ENCODE measurements around the gene PBLD.
"Not testable (repeated sequence)": the region's sequence is repeated elsewhere in the genome, so short reads cannot be mapped to it uniquely, and the experiment has no call there.

The PBLD gene

GRCh38 chr10:68247931-68248330 is 84.8 kb downstream of the PBLD start:
- no peak overlapping the region for H3K4me3 ChIP-seq (ENCODE audit: low read depth, low read length)
- TF ChIP-seq, protein P1, sequence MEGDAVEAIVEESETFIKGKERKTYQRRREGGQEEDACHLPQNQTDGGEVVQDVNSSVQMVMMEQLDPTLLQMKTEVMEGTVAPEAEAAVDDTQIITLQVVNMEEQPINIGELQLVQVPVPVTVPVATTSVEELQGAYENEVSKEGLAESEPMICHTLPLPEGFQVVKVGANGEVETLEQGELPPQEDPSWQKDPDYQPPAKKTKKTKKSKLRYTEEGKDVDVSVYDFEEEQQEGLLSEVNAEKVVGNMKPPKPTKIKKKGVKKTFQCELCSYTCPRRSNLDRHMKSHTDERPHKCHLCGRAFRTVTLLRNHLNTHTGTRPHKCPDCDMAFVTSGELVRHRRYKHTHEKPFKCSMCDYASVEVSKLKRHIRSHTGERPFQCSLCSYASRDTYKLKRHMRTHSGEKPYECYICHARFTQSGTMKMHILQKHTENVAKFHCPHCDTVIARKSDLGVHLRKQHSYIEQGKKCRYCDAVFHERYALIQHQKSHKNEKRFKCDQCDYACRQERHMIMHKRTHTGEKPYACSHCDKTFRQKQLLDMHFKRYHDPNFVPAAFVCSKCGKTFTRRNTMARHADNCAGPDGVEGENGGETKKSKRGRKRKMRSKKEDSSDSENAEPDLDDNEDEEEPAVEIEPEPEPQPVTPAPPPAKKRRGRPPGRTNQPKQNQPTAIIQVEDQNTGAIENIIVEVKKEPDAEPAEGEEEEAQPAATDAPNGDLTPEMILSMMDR (IDR thresholded peaks at IDR 0.05; ENCODE audit: borderline replicate concordance, insufficient read depth, low read depth, low read length), result no peak

GRCh38 chr10:68246397-68246796 is 86.3 kb downstream of the PBLD start:
- H3K4me3 ChIP-seq (ENCODE audit: low read depth, low read length), result not testable (repeated sequence)

DNA sequence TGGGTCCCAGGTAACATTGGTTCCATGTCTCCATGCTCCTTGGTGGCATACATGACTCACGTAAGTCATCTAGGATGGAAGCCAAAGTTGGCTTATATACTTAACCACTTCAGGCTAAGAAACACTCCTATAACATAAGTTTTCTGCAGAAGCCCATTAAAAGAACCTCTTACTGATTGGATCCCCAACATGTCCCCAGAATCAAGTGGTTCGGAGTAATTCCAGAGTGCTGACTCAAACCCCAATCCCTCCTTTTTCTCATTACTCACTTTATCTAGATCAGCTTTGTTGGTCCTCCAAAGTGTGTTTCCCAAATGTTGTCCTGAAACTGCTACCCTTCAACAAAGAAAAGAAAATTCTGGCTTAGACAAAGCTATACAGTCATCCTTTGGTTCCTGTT is 90.7 kb downstream of the PBLD start:
- TF ChIP-seq, protein P1 (IDR thresholded peaks at IDR 0.05; ENCODE audit: borderline replicate concordance, insufficient read depth, low read depth, low read length), result no peak
- no peak overlapping the region for H3K4me3 ChIP-seq (ENCODE audit: low read depth, low read length)

DNA sequence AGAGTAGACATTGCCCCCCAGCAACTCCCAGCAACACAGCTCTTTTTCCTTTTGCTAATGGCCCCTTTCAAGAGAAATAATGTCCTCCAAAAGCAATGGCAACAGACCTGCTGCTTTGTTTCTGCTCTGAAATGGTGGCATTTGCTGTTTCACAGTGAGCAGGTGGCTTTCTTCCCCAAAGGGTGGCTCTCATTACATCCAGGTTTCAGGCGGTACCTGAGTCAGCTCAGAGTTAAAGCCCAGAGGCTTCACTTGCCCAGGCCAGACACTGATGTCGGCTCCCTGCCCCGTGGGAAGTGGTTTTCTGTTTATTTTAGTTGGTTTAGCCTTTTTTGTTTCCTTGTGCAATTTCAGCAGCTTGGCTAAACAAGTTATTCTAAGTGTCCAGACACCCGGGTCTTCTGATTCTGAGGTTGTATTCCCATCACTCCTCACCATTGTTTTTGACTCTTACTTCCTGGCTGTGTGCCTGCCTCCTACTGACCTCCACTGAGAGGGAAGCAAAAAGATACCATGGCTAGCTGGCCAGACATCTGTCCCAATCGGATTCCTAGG is 93.1 kb downstream of the PBLD start:
- H3K4me3 ChIP-seq (ENCODE audit: low read depth, low read length), result no peak overlapping the region
- TF ChIP-seq, protein P1 (IDR thresholded peaks at IDR 0.05; ENCODE audit: borderline replicate concordance, insufficient read depth, low read depth, low read length), result no peak

- TF ChIP-seq, protein P1 (IDR thresholded peaks at IDR 0.05; ENCODE audit: borderline replicate concordance, insufficient read depth, low read depth, low read length), result no peak
- H3K4me3 ChIP-seq (ENCODE audit: low read depth, low read length), result no peak overlapping the region
These were observed 93.7 kb downstream of the PBLD start for GRCh38 chr10:68239069-68239468.

GRCh38 chr10:68238371-68238770 is 94.4 kb downstream of the PBLD start:
- TF ChIP-seq, protein P1 (IDR thresholded peaks at IDR 0.05; ENCODE audit: borderline replicate concordance, insufficient read depth, low read depth, low read length), result no peak
- no peak overlapping the region for H3K4me3 ChIP-seq (ENCODE audit: low read depth, low read length)

GRCh38 chr10:68237173-68237572 is 95.6 kb downstream of the PBLD start:
- no peak overlapping the region for H3K4me3 ChIP-seq (ENCODE audit: low read depth, low read length)
- TF ChIP-seq, protein P1 (IDR thresholded peaks at IDR 0.05; ENCODE audit: borderline replicate concordance, insufficient read depth, low read depth, low read length), result no peak

DNA sequence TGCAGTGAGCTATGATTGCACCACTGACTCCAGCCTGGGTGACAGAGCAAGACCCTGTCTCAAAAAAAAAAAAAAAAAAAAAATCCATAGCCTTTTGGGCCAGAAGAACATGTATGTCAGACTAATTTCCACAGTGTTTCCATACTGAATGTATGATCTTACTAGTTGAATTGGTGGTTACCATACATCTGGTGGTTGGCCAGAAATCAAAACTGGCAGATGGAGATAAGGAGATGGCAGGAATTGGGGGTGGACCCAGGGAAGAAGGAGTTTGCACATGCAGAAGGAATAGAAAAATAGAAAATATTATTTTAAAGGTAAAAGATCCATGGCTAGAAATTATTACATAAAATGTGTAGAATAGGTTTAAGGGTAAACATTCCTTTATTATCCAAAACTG is 97.1 kb downstream of the PBLD start:
- no peak overlapping the region for H3K4me3 ChIP-seq (ENCODE audit: low read depth, low read length)
- TF ChIP-seq, protein P1 (IDR thresholded peaks at IDR 0.05; ENCODE audit: borderline replicate concordance, insufficient read depth, low read depth, low read length), result no peak
